ENCODE data around the gene MCTP1.

Gene MCTP1

GRCh38 chr5:94920570-94920969, 364.3 kb downstream of the MCTP1 start:
- no peak overlapping the region for H3K4me3 ChIP-seq (ENCODE audit: control insufficient read depth in 1 of 7, extremely low read depth in 1 of 7, insufficient read depth in 4 of 7, low read depth in 2 of 7, low read length in 6 of 7)
- POLR2A ChIA-PET = no interaction called here
- no peak overlapping the region for H3K27ac ChIP-seq (ENCODE audit: insufficient read depth in 1 of 2, low read depth in 1 of 2, low read length in 2 of 2, poor library complexity in 1 of 2, severe bottlenecking in 2 of 2)
- no peak for DNase-seq
- no CpG with 5 or more reads among the region's 14 CpGs for WGBS (ENCODE audit: insufficient coverage)
- H3K4me1 ChIP-seq (ENCODE audit: control extremely low read depth in 1 of 4, control insufficient read depth in 4 of 4, insufficient read depth in 4 of 4, low read length in 3 of 4) = peaks cover 0 to 6% (median 0%) of the 10 kb centered on the region in 4 experiments
- CTCF ChIA-PET = no interaction called here
- H3K27me3 ChIP-seq (replicated peaks in 2 of 5; ENCODE audit: control insufficient read depth in 4 of 5, insufficient read depth in 5 of 5, low read length in 4 of 5) = no peaks in the 10 kb centered on the region
- H3K36me3 ChIP-seq (ENCODE audit: control insufficient read depth in 4 of 4, insufficient read depth in 4 of 4, low read length in 3 of 4) = peaks cover 0 to 5% (median 1%) of the 10 kb centered on the region in 4 experiments
- H3K9me3 ChIP-seq (ENCODE audit: control extremely low read depth in 1 of 5, control insufficient read depth in 4 of 5, insufficient read depth in 2 of 5, low read depth in 1 of 5, low read length in 4 of 5) = no peaks in the 10 kb centered on the region

- Histone ChIP-seq H3K27me3 (replicated peaks in 2 of 5; ENCODE audit: control insufficient read depth in 4 of 5, insufficient read depth in 5 of 5, low read length in 4 of 5) (no peaks in the 10 kb centered on the region), H3K4me3 (ENCODE audit: control insufficient read depth in 1 of 7, extremely low read depth in 1 of 7, insufficient read depth in 4 of 7, low read depth in 2 of 7, low read length in 6 of 7) (no peak overlapping the region), H3K9me3 (ENCODE audit: control extremely low read depth in 1 of 5, control insufficient read depth in 4 of 5, insufficient read depth in 2 of 5, low read depth in 1 of 5, low read length in 4 of 5) (no peaks in the 10 kb centered on the region), H3K4me1 (ENCODE audit: control extremely low read depth in 1 of 4, control insufficient read depth in 4 of 4, insufficient read depth in 4 of 4, low read length in 3 of 4) (no peaks in the 10 kb centered on the region), H3K27ac (ENCODE audit: insufficient read depth in 1 of 2, low read depth in 1 of 2, low read length in 2 of 2, poor library complexity in 1 of 2, severe bottlenecking in 2 of 2) (no peak overlapping the region), H3K36me3 (ENCODE audit: control insufficient read depth in 4 of 4, insufficient read depth in 4 of 4, low read length in 3 of 4) (peaks cover 0 to 5% (median 3%) of the 10 kb centered on the region in 4 experiments)
- ChIA-PET POLR2A (no interaction called here), CTCF (no interaction called here)
- DNase-seq = no peak
- WGBS (ENCODE audit: insufficient coverage) = no CpG with 5 or more reads among the region's 2 CpGs
These were observed 368.3 kb downstream of the MCTP1 start for GRCh38 chr5:94916619-94917018.

GRCh38 chr5:94911276-94911675, 373.6 kb downstream of the MCTP1 start:
- Histone ChIP-seq H3K9me3 (ENCODE audit: control extremely low read depth in 1 of 5, control insufficient read depth in 4 of 5, insufficient read depth in 2 of 5, low read depth in 1 of 5, low read length in 4 of 5) (peaks cover 0 to 2% (median 0%) of the 10 kb centered on the region in 5 experiments), H3K4me1 (ENCODE audit: control extremely low read depth in 1 of 4, control insufficient read depth in 4 of 4, insufficient read depth in 4 of 4, low read length in 3 of 4) (no peaks in the 10 kb centered on the region), H3K4me3 (ENCODE audit: control insufficient read depth in 1 of 7, extremely low read depth in 1 of 7, insufficient read depth in 4 of 7, low read depth in 2 of 7, low read length in 6 of 7) (no peak overlapping the region), H3K27me3 (replicated peaks in 2 of 5; ENCODE audit: control insufficient read depth in 4 of 5, insufficient read depth in 5 of 5, low read length in 4 of 5) (no peaks in the 10 kb centered on the region), H3K27ac (ENCODE audit: insufficient read depth in 1 of 2, low read depth in 1 of 2, low read length in 2 of 2, poor library complexity in 1 of 2, severe bottlenecking in 2 of 2) (no peak overlapping the region), H3K36me3 (ENCODE audit: control insufficient read depth in 4 of 4, insufficient read depth in 4 of 4, low read length in 3 of 4) (peaks cover 0 to 12% (median 10%) of the 10 kb centered on the region in 4 experiments)
- peak in 2 of 3 donors; percentile 2 to 4 for DNase-seq
- ChIA-PET POLR2A (no interaction called here), CTCF (interaction anchor here (0.6 to 0.8 kb wide), 2 partner anchors 12 to 379 kb away, joined by 3 to 5 read pairs; no protein-coding TSS in a partner anchor)
- 100% methylated on average over 2 of the region's 3 CpGs for WGBS (ENCODE audit: insufficient coverage)

GRCh38 chr5:94910721-94911120, 374.2 kb downstream of the MCTP1 start:
- H3K36me3 ChIP-seq (ENCODE audit: control insufficient read depth in 4 of 4, insufficient read depth in 4 of 4, low read length in 3 of 4) = peaks cover 1 to 16% (median 13%) of the 10 kb centered on the region in 4 experiments
- ChIA-PET POLR2A (no interaction called here), CTCF (interaction anchor here (0.6 to 0.8 kb wide), 2 partner anchors 11 to 378 kb away, joined by 3 to 5 read pairs; no protein-coding TSS in a partner anchor)
- no peak overlapping the region for H3K27ac ChIP-seq (ENCODE audit: insufficient read depth in 1 of 2, low read depth in 1 of 2, low read length in 2 of 2, poor library complexity in 1 of 2, severe bottlenecking in 2 of 2)
- H3K9me3 ChIP-seq (ENCODE audit: control extremely low read depth in 1 of 5, control insufficient read depth in 4 of 5, insufficient read depth in 2 of 5, low read depth in 1 of 5, low read length in 4 of 5) = peaks cover 0 to 2% (median 0%) of the 10 kb centered on the region in 5 experiments
- DNase-seq = peak in 1 of 3 donors; percentile 4
- no peak overlapping the region for H3K4me3 ChIP-seq (ENCODE audit: control insufficient read depth in 1 of 7, extremely low read depth in 1 of 7, insufficient read depth in 4 of 7, low read depth in 2 of 7, low read length in 6 of 7)
- H3K27me3 ChIP-seq (replicated peaks in 2 of 5; ENCODE audit: control insufficient read depth in 4 of 5, insufficient read depth in 5 of 5, low read length in 4 of 5) = no peaks in the 10 kb centered on the region
- H3K4me1 ChIP-seq (ENCODE audit: control extremely low read depth in 1 of 4, control insufficient read depth in 4 of 4, insufficient read depth in 4 of 4, low read length in 3 of 4) = no peaks in the 10 kb centered on the region

- CTCF ChIA-PET = interaction anchor here (1.2 kb wide), 1 partner anchor 9 kb away, joined by 3 read pairs; no protein-coding TSS in a partner anchor
- WGBS (ENCODE audit: insufficient coverage) = 90% methylated on average over 2 of the region's 2 CpGs
- Histone ChIP-seq H3K36me3 (ENCODE audit: control insufficient read depth in 4 of 4, insufficient read depth in 4 of 4, low read length in 3 of 4) (peaks cover 13 to 27% (median 19%) of the 10 kb centered on the region in 4 experiments), H3K27me3 (replicated peaks in 2 of 5; ENCODE audit: control insufficient read depth in 4 of 5, insufficient read depth in 5 of 5, low read length in 4 of 5) (no peaks in the 10 kb centered on the region), H3K27ac (ENCODE audit: insufficient read depth in 1 of 2, low read depth in 1 of 2, low read length in 2 of 2, poor library complexity in 1 of 2, severe bottlenecking in 2 of 2) (no peak overlapping the region), H3K4me3 (ENCODE audit: control insufficient read depth in 1 of 7, extremely low read depth in 1 of 7, insufficient read depth in 4 of 7, low read depth in 2 of 7, low read length in 6 of 7) (no peak overlapping the region), H3K4me1 (ENCODE audit: control extremely low read depth in 1 of 4, control insufficient read depth in 4 of 4, insufficient read depth in 4 of 4, low read length in 3 of 4) (no peaks in the 10 kb centered on the region), H3K9me3 (ENCODE audit: control extremely low read depth in 1 of 5, control insufficient read depth in 4 of 5, insufficient read depth in 2 of 5, low read depth in 1 of 5, low read length in 4 of 5) (peaks cover 0 to 2% (median 0%) of the 10 kb centered on the region in 5 experiments)
- DNase-seq = peak; percentile 6 to 23 (median 8)
- POLR2A ChIA-PET = no interaction called here
These were observed 375.9 kb downstream of the MCTP1 start for GRCh38 chr5:94908889-94909480.

- H3K27ac ChIP-seq (ENCODE audit: insufficient read depth in 1 of 2, low read depth in 1 of 2, low read length in 2 of 2, poor library complexity in 1 of 2, severe bottlenecking in 2 of 2) = no peak overlapping the region
These were observed 378.1 kb downstream of the MCTP1 start for GRCh38 chr5:94906750-94907149.

GRCh38 chr5:94903726-94904125, 381.2 kb downstream of the MCTP1 start:
- no peak overlapping the region for H3K27ac ChIP-seq (ENCODE audit: insufficient read depth in 1 of 2, low read depth in 1 of 2, low read length in 2 of 2, poor library complexity in 1 of 2, severe bottlenecking in 2 of 2)
- peaks cover 6 to 34% (median 16%) of the 10 kb centered on the region in 4 experiments for H3K36me3 ChIP-seq (ENCODE audit: control insufficient read depth in 4 of 4, insufficient read depth in 4 of 4, low read length in 3 of 4)
- no peaks in the 10 kb centered on the region for H3K4me1 ChIP-seq (ENCODE audit: control extremely low read depth in 1 of 4, control insufficient read depth in 4 of 4, insufficient read depth in 4 of 4, low read length in 3 of 4)
- no peaks in the 10 kb centered on the region for H3K9me3 ChIP-seq (ENCODE audit: control extremely low read depth in 1 of 5, control insufficient read depth in 4 of 5, insufficient read depth in 2 of 5, low read depth in 1 of 5, low read length in 4 of 5)
- no CpG with 5 or more reads among the region's 3 CpGs for WGBS (ENCODE audit: insufficient coverage)
- CTCF ChIA-PET = no interaction called here
- no peak overlapping the region for H3K4me3 ChIP-seq (ENCODE audit: control insufficient read depth in 1 of 7, extremely low read depth in 1 of 7, insufficient read depth in 4 of 7, low read depth in 2 of 7, low read length in 6 of 7)
- H3K27me3 ChIP-seq (replicated peaks in 2 of 5; ENCODE audit: control insufficient read depth in 4 of 5, insufficient read depth in 5 of 5, low read length in 4 of 5) = no peaks in the 10 kb centered on the region
- POLR2A ChIA-PET = no interaction called here
- DNase-seq = no peak

More at GRCh38 chr5:94906750-94907149, 378.1 kb downstream of the MCTP1 start:
- ChIA-PET CTCF (no interaction called here), POLR2A (no interaction called here)
- no peak overlapping the region for H3K4me3 ChIP-seq (ENCODE audit: control insufficient read depth in 1 of 7, extremely low read depth in 1 of 7, insufficient read depth in 4 of 7, low read depth in 2 of 7, low read length in 6 of 7)
- peaks cover 11 to 24% (median 19%) of the 10 kb centered on the region in 4 experiments for H3K36me3 ChIP-seq (ENCODE audit: control insufficient read depth in 4 of 4, insufficient read depth in 4 of 4, low read length in 3 of 4)
- DNase-seq = no peak
- no peaks in the 10 kb centered on the region for H3K27me3 ChIP-seq (replicated peaks in 2 of 5; ENCODE audit: control insufficient read depth in 4 of 5, insufficient read depth in 5 of 5, low read length in 4 of 5)
- peaks cover 0 to 2% (median 0%) of the 10 kb centered on the region in 5 experiments for H3K9me3 ChIP-seq (ENCODE audit: control extremely low read depth in 1 of 5, control insufficient read depth in 4 of 5, insufficient read depth in 2 of 5, low read depth in 1 of 5, low read length in 4 of 5)
- no peaks in the 10 kb centered on the region for H3K4me1 ChIP-seq (ENCODE audit: control extremely low read depth in 1 of 4, control insufficient read depth in 4 of 4, insufficient read depth in 4 of 4, low read length in 3 of 4)
